ENCODE measurements around the gene AMH. TPM values are rescaled to one million over a fixed set of nuclear protein-coding genes. Genes with fewer than 3 reads are reported as not detected.

The AMH gene
- total and polyA plus RNA-seq, 4 donors, result 0.73 to 3.5 (median 1.8) TPM

GRCh38 chr19:2213799-2214198 is 35.3 kb upstream of the AMH start:
- peak; percentile 55 to 76 (median 55) for DNase-seq
- H3K9me3 ChIP-seq (ENCODE audit: control insufficient read depth in 4 of 4, insufficient read depth in 3 of 4, low read length in 3 of 4), result peaks cover 0 to 4% (median 0%) of the 10 kb centered on the region in 4 donors
- no peaks in the 10 kb centered on the region for H3K27me3 ChIP-seq (ENCODE audit: control insufficient read depth in 3 of 3, insufficient read depth in 3 of 3, low read length in 2 of 3)
- H3K36me3 ChIP-seq (ENCODE audit: control insufficient read depth in 4 of 4, insufficient read depth in 4 of 4, low read length in 4 of 4), result peaks cover 8 to 85% (median 35%) of the 10 kb centered on the region in 4 donors
- peak overlapping the region in 1 of 2 donors; percentile 30 for H3K27ac ChIP-seq (ENCODE audit: low read depth in 1 of 2, low read length in 1 of 2)
- H3K4me1 ChIP-seq (ENCODE audit: control insufficient read depth in 5 of 5, insufficient read depth in 5 of 5, low read length in 5 of 5), result peaks cover 0 to 16% (median 6%) of the 10 kb centered on the region in 5 donors
- H3K9ac ChIP-seq (ENCODE audit: insufficient read depth in 1 of 2, low read length in 2 of 2), result no peak overlapping the region
- WGBS, 2 donors, result 78 to 82% methylated on average over 26 of the region's 26 CpGs
- TF ChIP-seq CTCF (IDR thresholded peaks at IDR 0.05; ENCODE audit: control extremely low read depth, extremely low read depth), result no peak
- ATAC-seq (ENCODE audit: insufficient read depth, low FRiP score), result no peak
- no peak overlapping the region for H3K4me3 ChIP-seq

GRCh38 chr19:2214251-2214650 is 34.9 kb upstream of the AMH start:
- DNase-seq (peak; percentile 78 to 90 (median 79)), ATAC-seq (ENCODE audit: insufficient read depth, low FRiP score) (no peak)
- H3K27me3 ChIP-seq (ENCODE audit: control insufficient read depth in 3 of 3, insufficient read depth in 3 of 3, low read length in 2 of 3), result no peaks in the 10 kb centered on the region
- no peak overlapping the region for H3K9ac ChIP-seq (ENCODE audit: insufficient read depth in 1 of 2, low read length in 2 of 2)
- peaks cover 0 to 16% (median 5%) of the 10 kb centered on the region in 5 donors for H3K4me1 ChIP-seq (ENCODE audit: control insufficient read depth in 5 of 5, insufficient read depth in 5 of 5, low read length in 5 of 5)
- H3K27ac ChIP-seq (ENCODE audit: low read depth in 1 of 2, low read length in 1 of 2), result peak overlapping the region in 1 of 2 donors; percentile 30
- no peak overlapping the region for H3K4me3 ChIP-seq
- H3K9me3 ChIP-seq (ENCODE audit: control insufficient read depth in 4 of 4, insufficient read depth in 3 of 4, low read length in 3 of 4), result peaks cover 0 to 4% (median 0%) of the 10 kb centered on the region in 4 donors
- WGBS, 2 donors, result 88 to 93% methylated on average over 17 of the region's 17 CpGs
- peaks cover 8 to 86% (median 35%) of the 10 kb centered on the region in 4 donors for H3K36me3 ChIP-seq (ENCODE audit: control insufficient read depth in 4 of 4, insufficient read depth in 4 of 4, low read length in 4 of 4)
- no peak for TF ChIP-seq CTCF (IDR thresholded peaks at IDR 0.05; ENCODE audit: control extremely low read depth, extremely low read depth)

GRCh38 chr19:2215281-2215751 is 33.8 kb upstream of the AMH start:
- ATAC-seq (ENCODE audit: insufficient read depth, low FRiP score) (no peak), DNase-seq (no peak)
- TF ChIP-seq CTCF (IDR thresholded peaks at IDR 0.05; ENCODE audit: control extremely low read depth, extremely low read depth), result no peak
- Histone ChIP-seq H3K36me3 (ENCODE audit: control insufficient read depth in 4 of 4, insufficient read depth in 4 of 4, low read length in 4 of 4) (peaks cover 8 to 89% (median 37%) of the 10 kb centered on the region in 4 donors), H3K4me3 (no peak overlapping the region), H3K4me1 (ENCODE audit: control insufficient read depth in 5 of 5, insufficient read depth in 5 of 5, low read length in 5 of 5) (peaks cover 0 to 16% (median 4%) of the 10 kb centered on the region in 5 donors), H3K27me3 (ENCODE audit: control insufficient read depth in 3 of 3, insufficient read depth in 3 of 3, low read length in 2 of 3) (no peaks in the 10 kb centered on the region), H3K9ac (ENCODE audit: insufficient read depth in 1 of 2, low read length in 2 of 2) (no peak overlapping the region), H3K27ac (ENCODE audit: low read depth in 1 of 2, low read length in 1 of 2) (no peak overlapping the region), H3K9me3 (ENCODE audit: control insufficient read depth in 4 of 4, insufficient read depth in 3 of 4, low read length in 3 of 4) (peaks cover 0 to 4% (median 0%) of the 10 kb centered on the region in 4 donors)
- 88% methylated on average over 31 of the region's 31 CpGs for WGBS, 2 donors

Data from lung (tissue), 12 donors.